Urinary bladder (tissue), 4 donors: Measurements from ENCODE around the gene STK38L. TPM values are rescaled to one million over a fixed set of nuclear protein-coding genes. Genes with fewer than 3 reads are reported as not detected.

Source experiments
- DNase-seq: peaks from one replicate; pipeline ENCODE4 v3.0.0-alpha.2; 2015; ENCODE audit errors: extremely low spot score
- H3K27ac ChIP-seq: one replicate; pipeline ENCODE4 v1.5.1; 2013; ENCODE audit warnings: low read depth, mild to moderate bottlenecking, moderate library complexity
- H3K36me3 ChIP-seq: one replicate; pipeline ENCODE4 v1.6.1; 2013; ENCODE audit warnings: mild to moderate bottlenecking, moderate library complexity; ENCODE audit not compliant: insufficient read depth
- H3K4me1 ChIP-seq: one replicate; pipeline ENCODE4 v1.6.1; 2013; ENCODE audit warnings: mild to moderate bottlenecking, moderate library complexity; ENCODE audit not compliant: insufficient read depth
- H3K4me3 ChIP-seq: one replicate; pipeline ENCODE4 v1.5.1; 2013; ENCODE audit warnings: low read depth, low read length
- WGBS: extraction: QIAGEN DNeasy Blood & Tissue Kit; methylation state at CpG from one replicate; pipeline ENCODE4 v1.1.7; 2013; 5-methylcytosine and 5-hydroxymethylcytosine counted together
- polyA plus RNA-seq: library from polyadenylated mRNA; stranded (reverse); fragments of 200-250 nt; gene quantifications from one replicate; pipeline ENCODE4 v1.2.3, GENCODE V29; 2013
- total RNA-seq: library from RNA; depleted of rRNA; stranded (reverse); fragments of >200 nt; gene quantifications from one replicate; pipeline ENCODE4 v1.2.3, GENCODE V29; 2014
- donor health status: healthy with polysubstance abuse.
- donor health status: healthy.

STK38L gene
- total and polyA plus RNA-seq, 2 donors: 19.1 to 77.1 TPM

DNA sequence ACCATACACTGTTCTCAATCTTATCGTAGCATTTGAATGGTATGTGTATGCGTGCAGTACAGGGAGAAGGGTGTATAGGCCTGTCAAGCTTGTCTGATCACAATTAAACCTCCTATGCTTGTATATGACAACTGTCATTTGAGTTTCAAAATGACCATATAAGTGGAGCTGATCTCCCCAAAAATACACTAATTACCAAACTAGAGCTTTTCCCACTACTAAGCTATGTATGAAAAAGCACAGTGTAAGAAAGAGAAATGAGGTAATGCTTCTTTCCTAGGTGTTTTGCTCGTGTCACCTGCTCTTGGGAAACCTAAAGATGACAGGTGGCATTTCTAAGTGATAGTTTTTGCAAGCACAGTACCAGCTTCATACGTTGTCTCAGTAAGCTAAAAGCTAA lies 1.1 kb upstream of the STK38L start:
- WGBS: 95% methylated on average over 4 of the region's 4 CpGs
- DNase-seq: no peak
- Histone ChIP-seq H3K4me3 (no peak overlapping the region), H3K4me1 (no peaks in the 10 kb centered on the region), H3K27ac (no peak overlapping the region), H3K36me3 (no peaks in the 10 kb centered on the region)

DNA sequence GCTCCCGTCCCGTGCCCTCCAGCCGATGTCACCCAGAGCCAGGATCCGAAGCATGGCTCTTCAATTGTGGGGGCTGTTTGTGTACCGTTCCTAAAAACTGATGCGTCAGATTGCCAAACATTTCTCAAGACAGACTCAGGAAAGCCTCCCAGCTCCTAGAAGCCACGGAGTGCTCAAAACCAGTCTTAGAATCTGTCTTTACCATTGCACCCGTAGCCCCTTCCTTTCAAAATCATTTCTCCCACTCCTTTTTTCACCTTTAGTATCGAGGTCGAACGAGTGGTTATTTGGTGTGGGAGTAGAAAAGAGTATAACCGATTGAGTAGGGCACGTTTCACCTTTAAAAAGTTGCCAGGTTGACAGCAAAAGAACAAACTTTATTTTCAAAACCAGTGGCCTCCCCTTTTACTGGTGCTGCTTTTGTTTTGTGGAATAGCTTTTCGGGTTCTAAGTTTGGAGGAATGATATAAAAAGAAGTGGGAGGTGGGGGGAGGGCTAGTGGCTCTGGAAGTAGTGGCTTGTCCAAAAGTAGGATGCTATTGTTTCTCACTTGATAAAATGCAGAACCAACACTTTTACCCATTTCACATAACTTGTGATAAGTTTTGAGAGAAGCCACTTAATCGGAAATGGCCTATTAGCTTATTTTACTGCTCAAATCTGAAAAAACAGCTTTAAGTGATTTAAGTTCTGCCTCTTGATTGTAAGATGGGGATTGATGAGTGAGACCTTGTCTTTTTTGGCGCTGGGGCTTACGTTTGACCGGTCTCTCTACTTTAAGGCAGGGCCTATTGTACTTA lies 803 bp downstream of the STK38L start:
- peak overlapping the region; percentile 56 for H3K4me3 ChIP-seq
- no peaks in the 10 kb centered on the region for H3K4me1 ChIP-seq
- 6% methylated on average over 18 of the region's 18 CpGs for WGBS
- no peaks in the 10 kb centered on the region for H3K36me3 ChIP-seq
- DNase-seq: no peak
- peak overlapping the region; percentile 77 for H3K27ac ChIP-seq

DNA sequence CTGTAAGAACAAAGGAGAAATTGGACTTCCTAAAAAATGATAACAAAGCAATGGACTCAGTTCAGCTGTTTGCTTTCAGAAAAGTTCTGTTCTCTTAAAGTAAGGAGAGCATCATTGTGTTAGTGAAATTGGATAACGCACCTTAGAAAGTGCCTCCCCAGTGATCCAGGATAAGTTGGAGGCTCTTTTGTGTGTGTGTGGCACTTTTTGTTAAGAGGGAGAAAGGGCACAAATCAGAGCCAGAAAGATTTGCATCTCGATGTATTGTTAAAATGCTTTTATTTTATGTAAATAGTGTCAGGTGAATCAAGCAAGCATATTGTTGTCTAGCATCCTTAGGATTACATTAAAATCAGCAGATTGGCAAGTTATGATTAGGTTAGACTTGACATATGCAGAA lies 2.1 kb downstream of the STK38L start:
- Histone ChIP-seq H3K36me3 (no peaks in the 10 kb centered on the region), H3K4me1 (no peaks in the 10 kb centered on the region), H3K4me3 (no peak overlapping the region), H3K27ac (no peak overlapping the region)
- WGBS: 57% methylated on average over 2 of the region's 2 CpGs
- no peak for DNase-seq

DNA sequence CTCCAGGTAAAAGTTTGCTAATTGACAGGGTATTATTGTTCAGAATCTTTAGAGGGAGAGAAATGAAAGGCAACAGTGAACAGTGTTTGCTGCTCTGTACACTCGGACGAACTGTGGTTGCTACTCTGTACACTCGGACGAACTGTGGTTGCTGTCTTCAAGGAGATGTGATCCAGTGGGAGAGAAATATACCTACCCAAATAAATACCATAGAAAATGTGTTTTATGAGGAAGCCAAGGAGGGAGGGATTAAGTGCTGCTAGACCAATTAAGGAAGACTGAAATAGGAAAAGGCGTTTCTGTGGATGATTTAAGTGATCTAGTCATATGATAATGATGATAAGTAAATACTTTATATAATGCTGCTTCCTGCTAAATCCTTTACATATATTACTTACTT lies 2.7 kb downstream of the STK38L start:
- no peak overlapping the region for H3K4me3 ChIP-seq
- WGBS: 49% methylated on average over 5 of the region's 5 CpGs
- H3K36me3 ChIP-seq: no peaks in the 10 kb centered on the region
- no peak for DNase-seq
- H3K4me1 ChIP-seq: no peaks in the 10 kb centered on the region
- no peak overlapping the region for H3K27ac ChIP-seq

DNA sequence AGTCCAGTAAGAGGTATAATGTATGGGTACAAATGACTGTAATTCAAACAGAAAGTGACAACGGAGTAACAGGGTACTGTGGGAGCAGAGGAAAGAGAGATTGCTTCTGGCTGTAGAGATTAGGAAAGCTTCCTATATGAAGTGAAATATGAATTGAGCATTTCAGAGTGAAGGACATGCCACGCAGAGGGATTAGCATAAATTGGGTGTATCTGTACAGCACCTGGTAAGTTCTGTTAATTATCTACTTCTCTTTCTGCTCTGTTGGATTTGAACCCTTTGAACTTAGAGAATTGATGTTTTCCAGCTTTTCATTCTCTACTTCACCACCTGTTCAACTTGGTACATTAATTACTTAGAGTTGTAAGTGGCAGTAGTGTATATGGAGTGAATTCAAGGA lies 8.8 kb downstream of the STK38L start:
- no peak for DNase-seq
- Histone ChIP-seq H3K27ac (no peak overlapping the region), H3K36me3 (no peaks in the 10 kb centered on the region), H3K4me1 (no peaks in the 10 kb centered on the region), H3K4me3 (no peak overlapping the region)
- WGBS: 93% methylated on average over 2 of the region's 2 CpGs

DNA sequence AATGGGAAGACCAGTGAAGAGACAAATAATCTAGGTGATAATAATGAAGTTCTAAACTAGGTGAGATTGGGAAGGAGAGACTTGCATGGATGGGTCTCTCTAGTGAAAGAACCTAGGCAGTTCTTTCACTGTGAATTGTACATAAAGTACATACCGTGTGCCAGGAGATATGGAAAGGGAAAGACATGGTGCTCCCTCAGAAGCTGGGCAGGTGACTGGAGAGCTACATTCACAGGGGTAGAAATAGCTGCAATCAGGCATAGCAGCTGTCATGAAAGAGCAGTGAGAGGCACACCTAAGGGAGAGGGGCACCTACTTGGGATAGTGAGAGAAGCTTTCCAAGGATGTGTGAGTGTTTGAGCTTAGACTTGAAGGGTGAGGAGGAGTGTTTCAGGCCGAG lies 9.3 kb downstream of the STK38L start:
- Histone ChIP-seq H3K27ac (no peak overlapping the region), H3K36me3 (no peaks in the 10 kb centered on the region), H3K4me3 (no peak overlapping the region), H3K4me1 (no peaks in the 10 kb centered on the region)
- 87% methylated on average over 2 of the region's 2 CpGs for WGBS
- DNase-seq: no peak

DNA sequence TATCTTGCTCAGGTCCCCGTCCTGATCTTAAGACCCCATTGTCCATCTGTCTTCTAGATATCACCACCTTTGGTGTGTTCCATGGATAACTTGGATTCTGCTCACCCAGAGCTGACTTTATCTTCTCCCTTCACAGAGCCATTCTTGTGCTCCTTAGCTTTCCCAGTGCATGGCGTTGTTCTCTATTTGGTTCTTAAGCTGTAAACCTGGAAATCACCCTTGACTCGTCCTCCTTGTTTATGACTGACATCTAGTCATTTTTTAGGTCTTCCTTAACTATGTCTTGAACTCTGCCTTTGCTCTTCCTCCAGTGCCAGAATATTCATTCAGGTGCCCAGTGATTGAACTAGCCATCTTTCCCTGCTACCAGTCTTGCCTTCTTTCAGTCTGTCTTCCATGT lies 11.7 kb downstream of the STK38L start:
- WGBS: 96% methylated on average over 3 of the region's 3 CpGs
- Histone ChIP-seq H3K27ac (no peak overlapping the region), H3K36me3 (no peaks in the 10 kb centered on the region), H3K4me1 (no peaks in the 10 kb centered on the region), H3K4me3 (no peak overlapping the region)
- DNase-seq: no peak

DNA sequence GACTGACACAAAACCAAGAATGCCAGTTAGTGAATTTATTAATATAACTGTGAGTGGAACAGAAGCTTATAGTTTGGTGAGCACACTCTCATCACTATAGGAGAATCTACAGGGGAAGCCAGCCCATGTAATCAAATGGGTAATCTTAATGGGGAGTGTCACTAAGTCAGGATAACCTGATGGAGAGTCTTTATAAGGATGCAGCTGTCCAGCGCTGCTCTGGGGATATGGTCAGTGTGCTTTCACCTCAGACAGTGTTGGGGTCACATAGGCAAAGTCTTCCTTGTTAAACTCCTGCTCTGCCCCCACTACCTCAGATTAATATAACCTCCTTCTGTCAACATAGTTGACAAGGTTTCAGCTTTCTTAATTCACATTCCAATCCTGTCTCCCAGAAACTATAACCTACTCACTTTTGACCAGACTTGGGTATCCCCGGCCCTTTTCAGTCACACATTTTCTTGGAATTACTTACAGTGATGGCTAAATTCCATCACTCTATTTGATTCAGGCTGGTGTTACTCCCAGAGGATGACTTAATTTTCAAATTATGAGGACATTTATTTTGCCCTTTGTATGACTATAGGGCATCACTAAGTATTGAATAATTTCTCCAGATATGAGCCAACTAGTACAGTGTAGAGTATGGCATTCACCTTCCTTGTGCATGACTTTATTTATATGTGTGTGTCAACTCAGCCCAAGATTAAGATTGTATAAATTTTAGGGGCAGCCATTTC lies 13.2 kb downstream of the STK38L start:
- no peak overlapping the region for H3K4me3 ChIP-seq
- H3K4me1 ChIP-seq: no peaks in the 10 kb centered on the region
- 79% methylated on average over 2 of the region's 2 CpGs for WGBS
- H3K27ac ChIP-seq: no peak overlapping the region
- no peaks in the 10 kb centered on the region for H3K36me3 ChIP-seq
- no peak for DNase-seq

DNA sequence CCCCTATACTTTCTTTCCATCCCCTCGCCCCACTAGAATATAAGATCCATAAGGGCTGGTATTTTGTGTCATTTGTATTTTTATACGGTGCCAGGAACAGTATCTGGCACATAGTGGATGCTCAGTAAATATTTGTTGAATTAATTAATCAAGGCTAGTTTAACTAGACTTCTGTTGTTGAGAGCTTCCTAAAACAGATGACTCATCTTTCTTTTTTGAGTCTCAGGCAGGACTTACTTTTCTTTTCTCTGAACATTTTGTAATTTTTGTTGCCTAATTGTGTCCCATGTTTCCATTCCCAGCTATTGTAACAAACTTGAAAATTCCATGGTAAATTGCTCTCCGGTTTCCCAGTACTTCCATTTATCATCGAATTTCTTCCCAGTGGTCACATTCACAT lies 16.7 kb downstream of the STK38L start:
- WGBS: 74% methylated on average over 4 of the region's 4 CpGs
- no peaks in the 10 kb centered on the region for H3K4me1 ChIP-seq
- H3K27ac ChIP-seq: peak overlapping the region; percentile 59
- no peak for DNase-seq
- H3K4me3 ChIP-seq: no peak overlapping the region
- no peaks in the 10 kb centered on the region for H3K36me3 ChIP-seq

DNA sequence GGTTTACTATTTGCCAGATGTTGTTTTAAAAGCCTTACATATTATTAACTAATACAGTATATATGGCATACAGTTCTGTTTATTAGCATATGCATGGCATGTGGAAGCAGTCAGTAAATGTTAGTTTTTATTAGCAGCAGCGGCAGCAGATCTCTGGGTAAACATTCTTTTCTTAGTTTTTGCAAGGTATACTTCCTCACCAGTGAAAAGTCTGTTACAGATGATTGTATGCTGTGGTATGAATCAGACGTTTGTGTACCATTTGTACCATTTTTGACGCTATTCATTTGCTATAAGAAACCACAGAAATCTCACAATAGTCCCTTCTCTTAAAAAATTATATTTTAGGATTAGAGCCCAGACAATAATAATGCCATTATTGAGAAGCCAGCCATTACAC lies 17.8 kb downstream of the STK38L start:
- Histone ChIP-seq H3K4me1 (no peaks in the 10 kb centered on the region), H3K36me3 (no peaks in the 10 kb centered on the region), H3K27ac (no peak overlapping the region), H3K4me3 (no peak overlapping the region)
- DNase-seq: no peak
- 48% methylated on average over 3 of the region's 3 CpGs for WGBS

DNA sequence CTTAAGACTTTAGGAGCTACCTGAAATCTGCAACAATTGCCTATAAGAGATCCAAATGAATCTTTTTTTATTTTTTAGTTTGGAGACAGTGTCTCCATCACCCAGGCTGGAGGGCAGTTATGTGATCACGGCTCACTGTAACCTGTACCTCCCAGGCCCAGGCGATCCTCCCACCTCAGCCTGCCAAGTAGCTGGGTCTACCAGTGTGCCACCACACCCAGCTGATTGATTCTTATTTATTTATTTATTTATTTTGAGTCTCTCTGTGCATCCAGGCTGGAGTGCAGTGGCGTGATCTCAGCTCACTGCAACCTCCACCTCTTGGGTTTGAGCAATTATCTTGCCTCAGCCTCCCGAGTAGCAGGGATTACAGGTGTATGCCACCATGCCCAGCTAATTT lies 26.1 kb downstream of the STK38L start:
- Histone ChIP-seq H3K4me1 (no peaks in the 10 kb centered on the region), H3K27ac (no peak overlapping the region), H3K36me3 (no peaks in the 10 kb centered on the region), H3K4me3 (no peak overlapping the region)
- whole genome bisulfite sequencing: 96% methylated on average over 4 of the region's 4 CpGs
- DNase-seq: no peak

DNA sequence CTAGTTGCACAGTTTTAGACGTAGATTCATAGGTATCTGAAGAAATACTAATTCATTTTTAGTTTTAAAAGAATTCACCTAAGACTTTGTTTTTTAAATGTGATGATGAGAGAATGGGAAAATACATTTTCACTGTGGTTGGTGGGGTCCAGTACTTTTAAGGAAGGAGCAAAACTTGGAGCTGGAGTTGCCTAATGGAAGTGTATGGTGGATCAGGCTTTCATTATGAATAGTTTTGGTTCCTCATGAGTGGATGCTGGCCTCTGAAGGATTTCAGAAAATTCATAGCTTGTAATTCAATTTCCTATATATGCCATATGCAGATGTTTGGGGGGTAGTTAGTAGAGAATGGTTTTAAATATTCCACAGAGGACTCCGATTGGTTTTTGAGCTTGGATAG lies 27.1 kb downstream of the STK38L start:
- no peak overlapping the region for H3K4me3 ChIP-seq
- no peak for DNase-seq
- H3K4me1 ChIP-seq: no peaks in the 10 kb centered on the region
- WGBS: 96% methylated on average over 2 of the region's 2 CpGs
- H3K36me3 ChIP-seq: no peaks in the 10 kb centered on the region
- no peak overlapping the region for H3K27ac ChIP-seq

DNA sequence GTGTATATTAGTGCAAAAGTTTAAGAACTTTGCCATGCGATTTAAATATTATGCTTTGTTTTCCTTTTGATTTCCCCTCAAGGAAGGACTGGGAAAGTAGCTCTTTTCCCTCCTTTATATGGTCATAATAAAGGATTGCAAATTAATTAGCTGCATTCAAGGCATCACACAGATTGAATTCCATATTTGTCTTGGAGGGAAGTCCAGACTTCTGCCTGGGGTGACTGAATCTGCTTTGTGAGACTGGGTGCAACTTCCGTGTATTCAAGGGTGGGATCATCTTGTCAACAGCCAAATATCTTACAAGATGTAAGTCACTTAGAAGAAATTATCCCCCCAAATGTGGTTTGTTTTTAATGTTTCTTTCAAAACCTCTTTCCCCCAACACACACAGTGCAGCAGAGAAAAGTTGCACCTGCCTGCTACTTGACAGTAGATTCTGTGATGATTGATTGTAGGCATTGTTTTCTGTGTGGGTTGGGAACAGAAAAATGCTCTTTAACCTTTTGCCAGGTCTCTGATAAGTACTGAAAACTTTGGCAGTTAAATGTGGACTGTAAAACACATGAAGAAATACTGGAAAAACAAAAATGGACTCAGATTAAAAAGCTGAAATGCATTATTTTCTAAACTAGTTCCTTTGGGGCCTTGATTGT lies 28.4 kb downstream of the STK38L start:
- Histone ChIP-seq H3K27ac (no peak overlapping the region), H3K4me3 (no peak overlapping the region), H3K4me1 (no peaks in the 10 kb centered on the region), H3K36me3 (no peaks in the 10 kb centered on the region)
- no peak for DNase-seq
- 45% methylated on average over 2 of the region's 2 CpGs for WGBS

DNA sequence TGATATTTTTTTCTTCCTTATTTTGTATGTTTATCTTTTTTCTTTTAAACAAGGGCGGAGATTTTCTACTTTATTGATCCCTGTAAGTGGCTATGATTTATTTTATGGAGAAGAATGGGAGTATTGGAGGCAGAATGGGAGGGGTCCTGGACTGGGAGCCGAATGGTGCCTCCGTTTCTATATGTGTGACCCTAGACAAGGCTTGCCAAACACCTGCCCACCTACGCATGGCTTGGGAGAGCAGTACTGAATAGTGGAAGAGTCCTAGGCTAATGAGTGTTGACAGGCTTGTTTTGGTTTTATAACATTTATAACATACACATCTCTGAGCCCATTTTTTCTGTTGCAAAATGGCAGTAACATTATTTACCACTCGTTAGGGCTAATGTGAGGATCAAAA lies 29.0 kb downstream of the STK38L start:
- Histone ChIP-seq H3K27ac (peak overlapping the region; percentile 29), H3K4me1 (no peaks in the 10 kb centered on the region), H3K4me3 (no peak overlapping the region), H3K36me3 (no peaks in the 10 kb centered on the region)
- DNase-seq: no peak
- WGBS: 85% methylated on average over 5 of the region's 5 CpGs
